CD4-positive, alpha-beta T cell treated with Interleukin-1 beta for 1 hour (primary cell): ENCODE data around the gene SRPRB.

ENCODE experiments used
- DNase-seq, 2 donors: peaks; one replicate each; pipeline ENCODE4 v3.0.0-alpha.2; 2020 to 2022

The SRPRB gene, protein sequence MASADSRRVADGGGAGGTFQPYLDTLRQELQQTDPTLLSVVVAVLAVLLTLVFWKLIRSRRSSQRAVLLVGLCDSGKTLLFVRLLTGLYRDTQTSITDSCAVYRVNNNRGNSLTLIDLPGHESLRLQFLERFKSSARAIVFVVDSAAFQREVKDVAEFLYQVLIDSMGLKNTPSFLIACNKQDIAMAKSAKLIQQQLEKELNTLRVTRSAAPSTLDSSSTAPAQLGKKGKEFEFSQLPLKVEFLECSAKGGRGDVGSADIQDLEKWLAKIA

DNA sequence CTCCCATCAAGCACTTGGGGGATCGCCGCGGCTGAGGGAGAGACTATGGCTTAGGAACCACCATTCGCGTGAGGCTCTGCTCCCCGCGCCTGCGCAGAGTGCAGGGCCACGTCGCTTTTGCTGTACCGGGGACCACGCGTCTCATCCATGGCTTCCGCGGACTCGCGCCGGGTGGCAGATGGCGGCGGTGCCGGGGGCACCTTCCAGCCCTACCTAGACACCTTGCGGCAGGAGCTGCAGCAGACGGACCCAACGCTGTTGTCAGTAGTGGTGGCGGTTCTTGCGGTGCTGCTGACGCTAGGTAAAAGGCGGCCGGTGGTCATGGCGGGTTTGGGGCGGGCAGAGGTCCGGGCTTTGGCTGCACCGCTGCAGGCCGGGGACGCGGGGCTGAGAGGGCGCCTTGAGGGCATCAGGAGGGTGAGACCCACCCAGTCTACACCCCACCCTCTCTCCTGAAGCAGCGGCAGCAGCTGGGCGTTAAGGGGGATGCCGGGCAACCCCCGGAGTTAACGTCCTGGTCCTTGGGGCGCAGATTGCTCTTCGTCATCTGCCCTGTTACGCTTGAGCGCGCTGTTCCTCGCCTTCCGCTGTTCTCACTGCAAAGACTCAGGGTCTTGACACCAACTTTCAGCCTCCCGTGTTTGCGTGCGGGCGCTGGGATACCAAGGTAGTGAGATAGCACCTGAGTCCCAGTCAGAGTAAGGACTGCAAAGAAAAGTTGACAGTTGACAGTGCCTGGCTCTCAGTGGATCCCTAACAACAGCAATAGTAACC, at the start of gene SRPRB:
SRPRB (plus strand) TSS at position 114 of the 774 bp plus-strand sequence; CDS start at position 148, 34 bp downstream.
- DNase-seq, result peak; percentile 97

DNA sequence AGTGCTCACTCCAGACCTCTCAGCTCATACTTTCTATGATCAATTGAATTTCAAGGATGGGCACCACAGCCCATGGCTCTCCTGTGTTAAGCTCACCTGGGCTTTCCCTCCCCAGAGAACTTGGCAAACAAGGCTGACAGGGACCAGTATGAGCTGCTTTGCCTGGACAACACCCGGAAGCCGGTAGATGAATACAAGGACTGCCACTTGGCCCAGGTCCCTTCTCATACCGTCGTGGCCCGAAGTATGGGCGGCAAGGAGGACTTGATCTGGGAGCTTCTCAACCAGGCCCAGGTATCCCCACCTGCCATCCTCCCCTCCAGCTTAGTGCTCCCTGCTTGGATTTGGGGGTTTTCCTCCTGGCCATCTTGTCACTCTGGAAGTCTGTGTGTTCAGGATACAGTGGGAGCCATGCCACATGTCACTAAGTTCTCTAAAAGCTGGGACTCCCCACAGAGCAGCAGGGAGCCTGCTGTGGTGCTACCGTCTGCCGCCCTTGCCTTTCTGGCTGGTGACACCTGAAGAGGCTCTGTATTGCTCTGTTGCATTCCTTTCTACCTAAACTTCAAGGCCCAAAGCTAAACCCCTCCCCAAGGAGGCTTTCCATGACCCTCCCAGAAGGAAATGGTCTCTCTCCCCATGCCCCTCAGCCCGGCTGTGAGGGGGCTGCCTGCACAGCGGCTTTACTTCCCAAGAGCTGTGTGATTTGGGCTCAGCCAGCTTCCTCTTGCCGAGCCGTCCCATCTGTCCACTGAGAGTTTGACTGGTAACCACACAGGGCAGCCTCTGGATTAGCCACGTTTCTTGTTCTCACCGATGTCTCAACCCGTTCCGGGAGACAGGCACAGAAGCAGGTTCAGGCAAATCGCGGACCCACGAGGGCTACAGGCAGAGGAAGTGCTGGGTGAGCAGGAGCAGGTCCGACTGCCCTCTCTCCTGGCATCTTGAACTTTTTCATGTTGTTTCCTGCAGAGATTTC, 48.6 kb upstream of the SRPRB start:
- DNase-seq, result no peak

DNA sequence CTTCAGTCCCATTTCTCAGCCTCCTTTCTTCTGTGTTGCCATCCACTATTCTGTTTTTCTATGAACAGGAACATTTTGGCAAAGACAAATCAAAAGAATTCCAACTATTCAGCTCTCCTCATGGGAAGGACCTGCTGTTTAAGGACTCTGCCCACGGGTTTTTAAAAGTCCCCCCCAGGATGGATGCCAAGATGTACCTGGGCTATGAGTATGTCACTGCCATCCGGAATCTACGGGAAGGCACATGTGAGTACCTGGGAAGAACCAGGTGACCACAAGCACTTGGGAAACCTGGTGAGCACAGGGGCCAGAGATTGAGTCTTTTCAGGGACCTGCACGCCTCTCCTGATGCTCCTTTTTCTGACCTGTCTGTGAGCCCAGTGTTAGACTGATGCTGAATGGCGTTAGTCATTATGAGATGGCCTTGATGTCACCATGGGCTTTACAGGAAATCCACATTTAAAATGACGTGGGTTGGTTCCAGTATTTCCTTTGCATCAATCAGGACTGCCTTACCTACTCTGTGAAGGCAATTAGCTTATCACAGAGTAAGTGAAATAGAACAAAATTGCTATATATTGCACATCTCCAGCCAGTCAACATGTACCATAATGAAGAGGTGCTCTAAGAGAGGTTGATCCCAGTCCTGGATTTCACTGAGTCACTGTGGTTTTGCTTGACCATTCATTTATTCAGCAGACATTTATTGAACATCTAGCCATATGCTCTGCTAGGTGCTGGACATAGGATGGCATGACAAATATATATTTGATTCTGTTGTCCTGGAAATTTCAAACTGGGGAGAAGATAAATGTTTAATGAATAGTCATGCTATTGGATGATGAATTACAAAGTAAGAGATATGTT, 47.7 kb upstream of the SRPRB start:
- DNase-seq, result no peak

GRCh38 chr3:133758568-133758928, 47.1 kb upstream of the SRPRB start:
- DNase-seq, result no peak

- DNase-seq, result no peak
These were observed 46.5 kb upstream of the SRPRB start for GRCh38 chr3:133758964-133759739.

DNA sequence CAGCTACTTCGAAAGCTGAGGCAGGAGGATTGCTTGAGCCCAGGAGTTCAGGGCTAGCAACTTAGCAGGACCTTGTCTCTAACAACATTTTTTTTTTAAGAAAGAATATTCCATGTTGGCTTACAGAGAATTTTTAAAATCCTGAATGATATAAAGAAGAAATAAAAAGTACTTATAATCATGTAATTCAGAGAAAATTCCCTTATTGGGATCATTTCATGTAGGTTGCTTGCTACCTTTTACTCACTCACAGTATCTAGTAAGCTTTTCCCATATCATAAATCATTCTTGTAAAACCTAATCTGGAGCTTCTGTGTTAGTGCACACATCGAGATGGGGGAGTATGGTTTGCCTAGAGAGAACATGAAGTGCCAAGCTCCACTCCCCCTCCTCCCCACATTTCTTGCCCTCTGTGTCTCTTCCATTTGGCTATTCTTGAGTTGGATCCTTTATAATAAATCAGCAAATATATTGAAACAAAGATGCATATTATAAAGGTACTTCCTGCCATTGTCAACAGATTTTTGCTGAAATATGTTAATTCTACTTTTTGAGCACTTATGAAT, 45.8 kb upstream of the SRPRB start:
- no peak for DNase-seq

DNA sequence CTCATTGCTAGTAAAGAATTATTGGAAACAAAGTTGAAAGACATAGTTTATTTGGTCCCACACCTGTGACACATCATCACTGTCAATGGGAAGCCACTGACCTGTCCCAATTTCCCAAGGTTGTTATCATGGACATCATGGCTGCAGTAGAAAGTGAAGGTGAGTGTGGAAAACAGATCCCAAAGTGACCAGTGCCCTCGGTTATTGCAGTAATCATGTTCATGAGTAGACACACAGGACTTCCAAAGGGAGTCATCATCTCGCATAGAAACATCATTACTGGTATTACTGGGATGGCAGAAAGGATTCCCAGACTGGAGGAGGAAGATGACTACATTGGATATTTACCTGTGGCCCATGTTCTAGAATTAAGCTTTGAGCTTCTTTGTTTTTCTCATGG, 44.7 kb upstream of the SRPRB start:
- no peak for DNase-seq

DNA sequence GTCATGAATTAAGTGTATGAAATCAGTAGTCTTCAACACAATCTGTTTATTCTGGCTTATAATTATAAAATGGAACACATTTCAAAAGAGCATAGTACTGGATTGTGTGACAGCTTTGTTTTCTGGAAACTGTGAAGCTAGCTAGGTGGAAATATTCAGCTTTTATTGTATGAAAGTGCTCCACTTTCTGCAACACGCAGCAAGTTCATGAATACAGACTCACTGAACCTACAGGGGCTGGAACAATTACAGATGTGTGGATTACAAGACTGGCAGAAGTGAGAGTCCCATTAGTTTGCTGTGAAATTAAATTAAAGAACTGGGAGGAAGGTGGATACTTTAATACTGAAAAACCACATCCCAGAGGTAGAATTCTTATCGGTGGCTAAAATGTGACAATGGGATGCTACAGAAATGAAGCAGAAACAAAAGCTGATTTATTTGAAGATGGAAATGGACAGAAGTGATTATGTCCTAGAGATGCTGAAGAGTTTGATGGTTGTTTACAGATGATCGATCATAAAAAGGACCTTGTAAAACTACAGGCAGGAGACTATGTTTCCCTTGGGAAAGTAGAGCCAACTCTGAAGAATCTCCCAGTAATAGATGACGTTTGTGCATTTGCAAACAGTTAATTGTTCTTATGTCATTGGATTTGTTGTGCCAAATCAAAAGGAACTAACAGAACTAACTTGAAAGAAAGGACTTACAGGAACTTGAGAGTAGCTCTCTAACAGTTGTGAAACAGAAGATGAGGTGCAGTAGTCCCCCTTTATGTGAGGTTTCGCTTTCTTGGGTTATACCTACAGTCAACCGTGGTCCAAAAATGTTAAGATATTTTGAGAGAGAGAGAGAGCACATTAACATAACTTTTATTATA, 43.8 kb upstream of the SRPRB start:
- DNase-seq, result no peak

DNA sequence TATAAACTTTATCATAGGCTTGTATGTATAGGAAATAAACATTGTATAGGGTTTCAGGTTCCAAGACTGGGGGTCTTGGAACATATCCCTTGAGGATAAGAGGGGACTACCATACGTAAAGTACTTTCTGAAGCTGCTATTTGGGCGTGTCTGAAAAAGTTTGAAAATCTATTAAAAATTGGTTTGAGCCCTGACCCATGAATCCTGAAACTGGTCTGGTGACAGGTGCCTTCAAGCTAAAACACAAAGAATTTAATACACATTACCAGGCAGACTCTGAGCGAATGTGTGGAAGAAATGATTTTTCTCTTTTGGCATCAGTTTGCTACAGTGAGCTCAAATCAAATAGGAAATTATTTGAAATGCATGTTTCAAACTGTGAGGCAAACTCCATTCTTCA, 43.1 kb upstream of the SRPRB start:
- DNase-seq, result no peak

- DNase-seq, result no peak
These were observed 41.6 kb upstream of the SRPRB start for GRCh38 chr3:133763797-133764683.

DNA sequence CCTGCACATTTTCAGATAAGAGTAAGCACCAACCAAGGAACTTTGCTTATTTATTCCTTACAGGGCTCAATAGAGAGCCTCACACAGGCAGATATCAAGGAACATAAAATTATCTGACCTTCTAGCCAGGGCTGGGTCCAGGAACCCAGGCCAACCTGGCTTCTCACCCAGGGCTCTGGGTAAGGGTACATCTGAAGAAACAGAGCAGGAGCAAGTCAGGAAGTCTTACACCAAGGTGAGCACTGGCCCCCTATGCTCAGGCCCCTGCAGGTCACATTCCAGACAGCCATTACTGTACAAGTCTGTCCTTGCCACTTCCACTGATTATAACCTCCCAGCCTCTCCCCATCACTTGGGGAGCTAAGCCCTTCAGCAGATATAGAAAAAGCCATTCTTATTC, 40.4 kb upstream of the SRPRB start:
- DNase-seq, result no peak

- DNase-seq, result no peak
These were observed 38.0 kb upstream of the SRPRB start for GRCh38 chr3:133767607-133768006.

- no peak for DNase-seq
These were observed 36.1 kb upstream of the SRPRB start for GRCh38 chr3:133769536-133769935.

- DNase-seq, result no peak
These were observed 31.9 kb upstream of the SRPRB start for GRCh38 chr3:133773732-133774131.

GRCh38 chr3:133775309-133775708, 30.3 kb upstream of the SRPRB start:
- DNase-seq, result no peak

DNA sequence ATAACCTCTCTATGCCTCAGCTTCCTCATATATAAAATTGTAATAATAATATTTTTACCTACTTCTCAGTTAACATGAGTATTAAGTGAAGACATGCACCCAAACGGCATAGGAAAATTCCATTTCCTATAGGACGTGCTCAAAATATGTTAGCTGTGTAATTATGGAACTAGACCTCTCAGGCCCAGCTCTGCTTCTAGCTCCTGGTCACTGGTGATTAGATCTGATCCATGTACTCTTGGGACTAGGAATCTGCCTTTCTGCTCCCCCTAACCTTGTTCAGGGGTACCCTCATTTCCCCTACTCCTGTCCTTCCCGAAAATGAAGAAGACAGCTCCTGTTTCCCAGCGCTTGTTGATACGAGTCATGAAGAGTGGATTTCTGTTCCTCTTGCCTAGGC, 29.8 kb upstream of the SRPRB start:
- DNase-seq, result no peak

DNA sequence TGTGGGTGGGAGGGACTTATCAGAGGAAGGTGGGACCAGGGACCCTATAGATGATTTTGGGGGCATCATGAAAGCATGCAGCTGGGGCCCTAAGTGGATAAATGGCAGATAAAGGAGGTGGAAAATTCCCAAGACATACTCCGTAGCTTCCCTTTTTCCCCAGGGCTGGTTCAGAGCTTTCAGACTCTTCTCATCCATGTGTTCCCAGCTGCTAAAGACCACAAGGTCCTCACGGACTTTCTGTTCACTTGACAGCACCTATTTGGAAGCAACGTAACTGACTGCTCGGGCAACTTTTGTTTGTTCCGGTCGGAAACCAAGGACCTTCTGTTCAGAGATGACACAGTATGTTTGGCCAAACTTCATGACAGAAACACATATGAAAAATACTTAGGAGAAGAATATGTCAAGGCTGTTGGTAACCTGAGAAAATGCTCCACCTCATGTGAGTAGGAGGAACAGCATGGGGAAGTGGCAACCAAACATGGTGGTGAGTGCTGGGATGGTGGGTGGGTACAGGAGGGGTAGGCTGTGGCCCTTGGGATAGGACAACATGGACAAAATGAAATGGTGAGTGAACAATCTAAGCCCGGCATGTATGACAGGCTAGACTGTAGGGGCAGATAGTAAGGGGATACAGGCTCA, 28.7 kb upstream of the SRPRB start:
- DNase-seq, result no peak

- DNase-seq, result no peak
These were observed 27.6 kb upstream of the SRPRB start for GRCh38 chr3:133777807-133778568.
